Stimulated activated CD8-positive, alpha-beta memory T cell treated with anti-CD3 and anti-CD28 coated beads, Interleukin-4, amount 100 ng/mL, for 4 hours (primary cell): ENCODE measurements around the gene LRP2BP.
"Not testable (repeated sequence)": the region's sequence is repeated elsewhere in the genome, so short reads cannot be mapped to it uniquely, and the experiment has no call there.

Experiments
- DNase-seq, 2 donors: peaks; one replicate each; pipeline ENCODE4 v3.0.0-alpha.2; 2020; ENCODE audit warnings: low read depth in 2 of 2, low spot score in 1 of 2

The LRP2BP gene

GRCh38 chr4:185362570-185362969 lies 33.2 kb downstream of the LRP2BP start:
- not testable (repeated sequence) for DNase-seq

DNA sequence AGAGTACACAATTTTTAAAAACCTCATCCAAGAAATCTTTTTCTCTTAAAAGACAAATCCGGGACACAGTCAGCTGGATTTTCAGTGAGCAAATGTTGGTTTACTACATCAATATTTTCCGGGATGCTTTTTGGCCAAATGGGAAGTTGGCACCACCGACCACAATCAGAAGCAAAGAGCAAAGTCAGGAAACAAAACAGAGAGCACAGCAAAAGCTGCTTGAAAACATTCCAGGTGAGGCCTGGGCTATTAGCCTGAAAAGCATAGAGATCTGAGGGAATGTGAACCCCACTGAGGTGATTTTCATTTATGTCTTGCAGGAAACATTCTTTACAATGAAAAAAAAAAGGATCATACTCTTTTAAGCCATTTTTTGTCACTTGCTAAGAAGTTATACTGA lies 33.9 kb downstream of the LRP2BP start:
- DNase-seq: no peak

- DNase-seq: no peak
Observed at GRCh38 chr4:185359767-185360446, 35.8 kb downstream of the LRP2BP start.

- no peak for DNase-seq
Observed at GRCh38 chr4:185358959-185359358, 36.8 kb downstream of the LRP2BP start.

DNA sequence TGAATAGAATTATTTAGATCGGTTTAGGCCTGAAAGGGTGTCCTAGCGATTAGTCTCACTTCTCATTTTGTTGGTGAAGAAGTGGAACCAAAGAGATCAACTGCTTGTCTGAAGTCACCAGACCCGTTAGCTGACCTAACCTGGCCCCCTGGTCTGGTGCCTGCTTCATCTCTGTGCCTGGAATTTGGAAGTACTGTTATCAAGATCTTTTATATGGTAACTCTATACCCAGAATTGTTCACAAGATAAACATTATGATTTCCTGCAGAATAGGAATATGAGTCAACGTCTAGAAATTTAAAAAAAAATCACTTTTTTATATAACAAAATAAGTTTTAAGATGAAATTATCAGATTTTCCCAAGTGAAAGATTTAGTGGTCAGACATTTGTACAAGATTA lies 37.2 kb downstream of the LRP2BP start:
- DNase-seq: no peak

GRCh38 chr4:185357733-185358440 lies 37.8 kb downstream of the LRP2BP start:
- no peak for DNase-seq

GRCh38 chr4:185357211-185357610 lies 38.5 kb downstream of the LRP2BP start:
- DNase-seq: no peak

DNA sequence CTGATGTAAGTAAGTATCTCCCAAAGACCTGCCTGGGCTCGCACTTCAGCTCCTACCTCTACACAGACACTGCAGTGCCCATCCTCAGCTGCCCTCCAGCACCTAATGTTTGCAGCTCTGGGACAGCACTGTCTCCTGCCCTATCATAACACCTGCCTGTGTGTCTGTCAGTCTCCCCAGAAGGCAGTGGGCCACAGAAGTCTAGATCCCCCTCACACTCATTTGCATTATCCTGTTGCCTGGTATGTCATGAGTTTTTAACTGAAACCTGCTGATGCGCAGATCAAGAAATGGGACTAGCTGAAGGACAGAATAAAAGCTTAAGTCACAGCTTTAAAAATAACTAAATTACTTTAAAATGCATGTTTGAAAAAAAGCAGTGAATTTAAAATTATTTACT lies 43.0 kb downstream of the LRP2BP start:
- DNase-seq: no peak

- no peak for DNase-seq
Observed at GRCh38 chr4:185352202-185352601, 43.5 kb downstream of the LRP2BP start.

DNA sequence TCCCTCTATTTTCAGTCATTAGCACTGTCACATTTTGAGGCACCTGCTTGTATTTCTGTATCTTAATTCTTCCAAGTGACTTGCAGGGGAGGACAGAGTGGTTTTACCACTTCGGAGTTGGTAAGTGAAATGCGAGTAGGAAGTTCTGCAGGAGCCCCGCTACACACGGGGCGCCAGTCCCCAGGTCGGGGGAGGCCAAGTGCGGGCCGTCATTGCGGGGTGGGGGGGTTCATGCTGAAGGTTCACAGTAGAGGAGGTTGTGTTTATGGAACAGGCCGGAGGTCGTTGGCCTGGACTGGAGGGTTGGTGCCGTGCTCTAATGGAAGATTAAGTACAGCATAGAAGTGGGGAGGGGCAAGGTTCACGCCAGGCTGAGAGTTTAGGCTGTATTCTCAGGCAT lies 44.0 kb downstream of the LRP2BP start:
- no peak for DNase-seq

DNA sequence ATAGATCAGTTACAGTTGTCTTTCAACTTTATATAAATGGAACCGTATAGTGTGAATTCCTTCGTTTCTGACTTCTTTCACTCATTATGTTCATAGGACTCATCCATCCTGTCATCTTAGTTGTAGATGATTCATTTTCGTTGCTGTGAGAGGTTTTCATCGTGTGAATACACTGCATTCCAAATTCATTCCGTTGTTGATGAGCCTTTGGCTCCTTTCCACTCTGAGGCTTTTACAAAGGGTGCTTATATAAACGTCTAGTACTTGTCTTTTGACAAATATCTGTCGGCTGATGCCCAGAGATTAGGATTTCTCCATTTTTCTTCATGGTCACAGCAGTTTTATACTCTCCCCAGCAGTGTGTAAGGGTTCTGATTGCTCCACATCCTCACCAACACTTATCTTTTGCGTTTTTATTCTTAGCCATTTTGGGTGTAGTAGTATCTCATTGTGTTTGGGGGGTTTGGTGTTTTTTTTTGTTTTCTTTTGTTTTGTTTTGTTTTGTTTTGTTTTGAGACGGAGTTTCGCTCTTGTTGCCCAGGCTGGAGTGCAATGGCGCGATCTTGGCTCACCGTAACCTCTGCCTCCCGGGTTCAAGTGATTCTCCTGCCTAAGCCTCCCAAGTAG lies 48.6 kb downstream of the LRP2BP start:
- no peak for DNase-seq

DNA sequence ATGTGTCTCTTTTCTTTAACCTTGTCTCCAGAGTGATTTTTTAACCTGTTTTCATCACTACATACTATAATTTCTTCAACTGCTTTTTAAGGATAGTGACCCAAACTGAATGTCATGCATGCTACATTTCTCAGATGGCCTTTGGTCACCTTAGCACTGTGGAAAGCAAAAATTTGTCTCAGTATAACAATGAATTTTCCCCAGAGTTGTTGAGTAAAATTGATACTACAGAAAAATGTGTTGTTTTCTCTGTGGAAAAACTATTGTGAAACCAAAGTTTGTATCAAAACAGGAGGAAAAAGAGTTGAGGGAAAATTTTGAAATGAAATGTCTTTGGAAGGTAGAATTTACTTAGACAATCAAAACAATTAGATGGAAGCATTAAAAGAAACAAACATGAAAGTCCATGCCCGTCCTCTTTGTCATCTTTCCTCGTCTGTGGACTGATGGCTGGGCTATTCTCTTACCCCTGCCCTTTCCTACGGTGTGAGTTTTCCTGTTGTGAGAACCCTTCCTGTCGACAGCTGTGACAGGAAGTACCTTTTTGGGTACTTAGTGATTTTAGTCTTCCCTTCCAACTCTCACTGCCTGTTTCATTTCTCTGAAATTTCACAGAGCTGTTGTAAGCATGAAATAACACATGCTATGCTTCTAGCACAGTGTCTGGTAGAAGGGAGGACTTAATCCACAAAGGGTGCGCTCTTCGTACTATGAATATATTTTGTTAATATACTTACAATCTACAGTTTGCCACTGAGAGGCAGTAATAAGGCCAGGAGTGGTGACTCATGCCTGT lies 50.8 kb downstream of the LRP2BP start:
- DNase-seq: no peak

- DNase-seq: no peak
Observed at GRCh38 chr4:185343726-185344581, 51.8 kb downstream of the LRP2BP start.

DNA sequence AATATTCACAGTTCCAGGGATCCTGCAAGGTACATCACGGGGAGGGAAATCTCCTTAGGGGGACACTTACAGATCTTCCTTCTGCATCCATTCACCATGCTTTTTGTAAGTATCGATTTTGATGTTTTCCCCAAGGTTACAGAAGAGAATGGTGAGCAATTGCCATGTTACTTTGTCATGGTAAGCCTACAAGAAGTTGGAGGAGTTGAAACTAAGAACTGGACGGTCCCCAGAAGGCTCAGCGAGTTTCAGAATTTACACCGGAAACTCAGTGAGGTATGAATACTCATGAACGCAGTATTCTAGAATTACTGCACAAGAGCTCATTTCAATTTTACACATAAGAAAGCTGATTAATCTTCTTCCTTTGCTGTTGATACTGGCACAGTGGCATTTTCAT lies 53.9 kb downstream of the LRP2BP start:
- no peak for DNase-seq

- DNase-seq: no peak
Observed at GRCh38 chr4:185341377-185341776, 54.3 kb downstream of the LRP2BP start.

DNA sequence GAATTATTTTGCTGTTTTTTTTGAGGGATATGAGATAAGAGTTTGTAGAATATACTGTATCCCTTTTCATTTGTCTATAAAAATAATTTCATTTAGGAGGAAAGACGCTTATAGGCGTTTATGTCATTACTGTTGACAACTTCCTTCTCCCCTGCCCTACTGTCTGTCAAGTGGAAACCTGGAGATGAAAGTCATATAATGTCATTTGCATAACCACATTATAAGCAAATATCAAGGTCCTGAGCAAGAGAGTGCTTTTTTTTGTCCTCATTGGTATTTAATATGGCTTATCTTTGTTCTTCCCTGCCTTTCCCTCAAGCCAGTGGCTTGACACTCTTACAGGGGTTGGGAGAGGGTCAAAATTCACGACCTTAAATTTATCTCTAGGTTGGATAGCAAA lies 55.8 kb downstream of the LRP2BP start:
- DNase-seq: no peak

DNA sequence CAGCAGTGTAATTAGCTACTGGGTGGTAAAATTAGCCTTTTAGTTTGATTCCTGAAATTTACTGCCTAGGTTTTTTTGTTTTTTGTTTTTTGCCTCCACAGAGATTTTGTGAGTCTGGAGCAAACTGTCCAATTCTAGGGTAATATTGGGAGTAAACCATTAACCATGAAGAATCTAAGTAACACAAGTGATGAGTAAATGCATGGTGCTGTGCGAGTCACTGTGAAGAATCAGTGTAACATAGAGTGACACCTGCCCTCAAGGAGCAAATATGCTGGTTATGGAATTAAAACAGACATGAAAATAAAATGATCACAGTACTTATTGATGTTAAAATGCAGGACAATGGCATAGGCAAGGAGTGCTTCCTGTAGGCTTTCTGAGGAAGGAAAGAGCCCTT lies 60.1 kb downstream of the LRP2BP start:
- DNase-seq: no peak

DNA sequence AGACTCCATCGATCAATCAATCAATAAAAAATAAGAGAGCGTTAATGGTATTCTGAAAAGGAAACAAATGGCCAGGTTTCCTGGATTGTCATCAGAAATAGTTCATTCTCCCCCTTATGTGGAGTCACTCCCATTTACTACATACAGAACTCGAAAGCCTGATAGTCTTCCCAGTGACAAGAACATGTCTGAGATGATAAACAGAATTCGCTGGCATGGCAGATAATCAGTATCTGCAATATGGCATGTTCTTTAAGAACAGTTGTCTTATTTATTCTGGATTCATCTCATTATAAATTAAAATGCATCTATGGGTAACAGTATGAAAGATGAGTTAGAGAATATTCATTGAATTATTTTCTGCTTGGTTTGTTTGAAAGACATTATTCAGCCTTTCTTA lies 61.4 kb downstream of the LRP2BP start:
- DNase-seq: no peak

DNA sequence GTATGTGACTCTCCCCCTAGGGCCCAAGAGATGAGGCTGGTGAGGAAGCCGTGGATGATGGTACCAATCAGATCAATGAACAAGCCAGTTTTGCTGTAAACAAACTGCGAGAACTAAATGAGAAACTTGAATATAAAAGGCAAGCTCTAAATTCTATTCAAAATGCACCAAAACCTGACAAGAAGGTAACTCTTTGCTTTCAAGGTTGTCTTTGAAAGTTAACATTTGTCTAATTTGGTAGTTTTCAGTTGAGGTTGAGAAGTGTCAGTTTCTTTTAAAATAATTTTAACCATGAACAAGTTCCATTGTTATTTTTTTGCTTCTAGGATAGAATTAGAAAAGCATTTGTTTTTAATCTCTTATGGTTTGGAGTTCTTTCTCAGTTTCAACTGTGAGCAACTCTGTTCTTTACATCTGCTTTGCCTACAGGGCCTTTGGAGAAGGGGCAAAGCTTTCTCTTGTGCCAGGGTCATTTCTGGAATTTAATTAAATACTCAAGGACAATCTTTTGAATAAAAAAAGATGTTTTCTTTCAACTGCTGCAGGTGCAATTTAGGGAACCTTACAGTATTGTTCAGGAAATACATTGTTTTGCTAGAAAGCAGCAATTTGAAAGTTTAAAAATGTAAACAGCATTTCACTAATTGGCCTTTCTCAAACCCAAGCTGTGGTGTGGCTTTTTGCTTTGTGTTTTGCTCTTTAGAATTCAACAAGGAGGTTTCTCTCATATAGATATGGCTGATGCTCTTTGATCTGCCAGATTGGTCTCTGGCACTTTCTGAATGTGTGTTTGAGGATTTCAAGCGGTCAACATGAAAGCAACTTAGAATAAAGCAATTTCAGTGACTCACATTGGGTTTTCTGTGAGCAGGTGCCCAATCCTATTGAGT lies 62.9 kb downstream of the LRP2BP start:
- no peak for DNase-seq
